ENCODE data around the gene MOBP.

The MOBP gene

DNA sequence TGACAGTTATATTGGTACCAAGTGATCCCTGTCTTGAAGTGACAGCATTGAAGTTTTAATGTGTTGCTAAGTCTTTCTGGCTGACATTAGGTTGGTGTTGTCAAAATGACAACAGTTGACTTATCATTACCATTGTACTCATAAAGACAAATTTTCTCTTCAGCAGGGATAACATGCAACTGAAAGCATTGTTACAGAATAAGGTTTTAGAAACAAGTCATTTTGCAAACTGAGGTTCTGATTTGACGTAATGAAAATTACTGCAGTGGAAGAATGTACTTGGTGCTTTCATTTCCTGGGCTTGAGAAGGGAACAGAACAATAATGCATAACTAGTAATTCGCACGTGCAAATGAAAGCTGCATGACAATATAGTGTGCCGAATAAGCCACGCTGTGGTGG is 75.1 kb downstream of the MOBP start:
- ChIA-PET POLR2A (no interaction called here), CTCF (interaction anchor here (0.8 to 1.1 kb wide), 2 partner anchors 32 to 96 kb away, joined by 3 read pairs; no protein-coding TSS in a partner anchor)
- no peak for TF ChIP-seq L3MBTL2 (conservative IDR thresholded peaks at IDR 0.05)
- TF ChIP-seq ZNF384 (IDR thresholded peaks at IDR 0.05): no peak
- no peak for TF ChIP-seq SUZ12 (IDR thresholded peaks at IDR 0.05)
- TF ChIP-seq BHLHE40 (IDR thresholded peaks at IDR 0.05; ENCODE audit: borderline replicate concordance): no peak
- TF ChIP-seq NFRKB (IDR thresholded peaks at IDR 0.05): no peak
- TF ChIP-seq LEF1 (IDR thresholded peaks at IDR 0.05; ENCODE audit: borderline replicate concordance): no peak
- TF ChIP-seq SP1 (IDR thresholded peaks at IDR 0.05): no peak
- no peak for TF ChIP-seq HDGF (IDR thresholded peaks at IDR 0.05; ENCODE audit: borderline replicate concordance)
- no peak for TF ChIP-seq ELF4 (IDR thresholded peaks at IDR 0.05)
- TF ChIP-seq PKNOX1 (IDR thresholded peaks at IDR 0.05): no peak
- TF ChIP-seq CTBP1 (IDR thresholded peaks at IDR 0.05; ENCODE audit: borderline replicate concordance): no peak
- TF ChIP-seq FOXM1 (IDR thresholded peaks at IDR 0.05; ENCODE audit: borderline replicate concordance): no peak
- TF ChIP-seq FOXA1 (IDR thresholded peaks at IDR 0.05): no peak
- no peak for TF ChIP-seq ARNT (IDR thresholded peaks at IDR 0.05)
- no peak for TF ChIP-seq FOXK2 (IDR thresholded peaks at IDR 0.05)
- TF ChIP-seq TARDBP (IDR thresholded peaks at IDR 0.05): no peak
- DNase-seq (ENCODE audit: extremely low spot score): no peak

GRCh38 chr3:39548282-39548681 is 80.8 kb downstream of the MOBP start:
- POLR2A ChIA-PET: no interaction called here
- DNase-seq (ENCODE audit: extremely low spot score): no peak
- CTCF ChIA-PET: no interaction called here
- TF ChIP-seq NFRKB (IDR thresholded peaks at IDR 0.05): no peak
- TF ChIP-seq TARDBP (IDR thresholded peaks at IDR 0.05): no peak
- TF ChIP-seq SUZ12 (IDR thresholded peaks at IDR 0.05): no peak

DNA sequence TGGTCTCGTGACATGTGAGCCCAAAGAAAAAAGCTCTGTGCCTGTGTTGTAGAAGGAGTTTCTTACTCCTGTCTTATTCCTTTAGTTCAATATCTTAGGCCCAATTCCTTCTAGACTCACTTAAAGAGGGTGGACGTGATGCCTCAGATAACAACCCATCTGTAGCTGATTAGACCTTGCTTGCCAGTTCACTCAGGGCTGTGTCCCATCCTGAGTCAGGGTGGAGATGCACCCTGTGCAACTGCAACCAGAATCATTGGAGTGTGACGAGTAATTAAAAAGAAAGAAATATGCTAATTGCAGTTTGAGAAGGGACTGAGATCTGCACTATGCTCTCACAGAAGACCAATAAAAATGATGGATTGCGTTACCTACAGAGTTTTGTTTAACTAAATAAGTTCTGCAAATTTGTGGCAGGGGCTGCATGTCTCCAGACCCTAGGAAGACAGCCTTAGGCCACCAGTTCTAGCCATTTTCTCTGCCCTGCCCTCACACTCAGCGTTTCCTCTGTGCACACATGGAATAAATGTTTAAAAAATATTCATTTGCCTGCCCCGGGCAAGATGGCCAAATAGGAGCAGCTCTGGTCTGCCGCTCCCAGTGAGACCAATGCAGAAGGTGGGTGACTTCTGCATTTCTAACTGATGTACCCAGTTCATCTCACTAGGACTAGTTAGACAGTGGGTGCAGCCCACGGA is 83.0 kb downstream of the MOBP start:
- TF ChIP-seq LEF1 (IDR thresholded peaks at IDR 0.05; ENCODE audit: borderline replicate concordance) (no peak), ARNT (IDR thresholded peaks at IDR 0.05) (no peak), HDGF (IDR thresholded peaks at IDR 0.05; ENCODE audit: borderline replicate concordance) (no peak), PKNOX1 (IDR thresholded peaks at IDR 0.05) (peak; percentile 67), FOXM1 (IDR thresholded peaks at IDR 0.05; ENCODE audit: borderline replicate concordance) (no peak)
- CTCF ChIA-PET: no interaction called here
- no peak for DNase-seq (ENCODE audit: extremely low spot score)
- POLR2A ChIA-PET: no interaction called here
